GM21786 (cell line): ENCODE measurements around the gene VEZF1.

Source experiments
- ATAC-seq: cut with Tn5 transposase; IDR thresholded peaks from one replicate; pipeline ENCODE4 v1.9.1; 2021; ENCODE audit not compliant: unreplicated experiment

Gene VEZF1

GRCh38 chr17:57953219-57953618 lies 34.8 kb downstream of the VEZF1 start:
- ATAC-seq = no peak

- ATAC-seq = no peak
Measured at GRCh38 chr17:57949649-57950048, 38.4 kb downstream of the VEZF1 start.

DNA sequence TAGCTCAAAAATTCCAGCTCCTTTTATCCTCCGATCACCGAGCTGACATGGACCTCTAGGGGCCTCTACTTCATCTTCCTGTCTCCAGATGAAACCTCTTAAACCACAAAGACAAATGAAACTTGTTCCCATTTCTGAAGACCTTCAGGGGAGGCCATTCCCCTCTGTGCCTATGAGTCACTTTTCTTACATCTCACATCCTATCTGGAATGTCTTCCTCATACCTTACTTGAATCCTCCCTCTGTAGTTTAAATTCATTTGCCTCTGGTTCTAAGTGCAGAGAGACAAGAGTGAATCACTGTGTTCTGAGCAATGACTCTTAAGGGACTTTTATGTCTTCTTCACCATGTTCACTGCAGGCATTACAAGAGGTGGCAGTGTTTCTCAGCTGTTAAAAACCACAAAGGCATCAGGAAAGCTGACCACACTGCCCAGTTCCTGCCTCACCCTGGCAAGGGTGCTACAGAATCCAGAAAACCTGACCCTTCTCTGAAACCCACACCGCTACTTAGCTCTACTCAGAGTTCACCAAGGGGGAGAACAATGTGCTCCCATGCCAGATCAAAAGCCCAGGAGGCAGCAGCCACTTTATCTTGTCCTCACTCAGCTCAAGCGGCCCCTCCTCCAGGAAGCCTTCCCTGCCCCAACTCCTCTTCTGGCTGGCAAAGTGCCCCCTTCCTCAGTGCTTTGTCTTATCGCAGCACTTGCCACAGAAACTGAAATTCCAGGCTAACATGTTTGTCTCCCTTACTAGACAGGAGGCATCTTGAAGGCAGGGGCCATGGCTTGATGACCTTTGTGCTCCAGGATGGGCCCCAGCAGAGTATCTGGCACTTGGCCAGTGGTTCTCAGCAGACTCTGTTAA lies 39.3 kb downstream of the VEZF1 start:
- no peak for ATAC-seq

DNA sequence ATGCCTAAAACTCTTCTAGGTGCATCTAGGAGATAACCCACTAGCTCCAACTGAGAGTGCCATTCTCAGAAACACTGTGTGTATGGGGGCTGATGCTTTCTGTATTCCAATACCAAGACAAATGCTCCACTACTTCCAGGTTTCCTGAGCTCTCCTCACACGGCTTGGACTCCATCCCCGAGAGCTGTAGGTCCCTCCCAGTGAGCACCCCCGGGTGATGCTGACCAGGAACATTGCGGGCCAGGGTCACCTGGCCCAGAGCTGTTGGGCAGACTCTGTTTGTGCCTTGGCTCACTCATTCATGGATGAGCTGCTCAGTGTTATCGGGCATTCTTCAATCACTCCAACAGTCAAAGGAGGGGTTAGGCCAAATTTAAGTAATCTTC lies 39.9 kb downstream of the VEZF1 start:
- no peak for ATAC-seq

GRCh38 chr17:57947369-57947768 lies 40.7 kb downstream of the VEZF1 start:
- ATAC-seq = no peak

DNA sequence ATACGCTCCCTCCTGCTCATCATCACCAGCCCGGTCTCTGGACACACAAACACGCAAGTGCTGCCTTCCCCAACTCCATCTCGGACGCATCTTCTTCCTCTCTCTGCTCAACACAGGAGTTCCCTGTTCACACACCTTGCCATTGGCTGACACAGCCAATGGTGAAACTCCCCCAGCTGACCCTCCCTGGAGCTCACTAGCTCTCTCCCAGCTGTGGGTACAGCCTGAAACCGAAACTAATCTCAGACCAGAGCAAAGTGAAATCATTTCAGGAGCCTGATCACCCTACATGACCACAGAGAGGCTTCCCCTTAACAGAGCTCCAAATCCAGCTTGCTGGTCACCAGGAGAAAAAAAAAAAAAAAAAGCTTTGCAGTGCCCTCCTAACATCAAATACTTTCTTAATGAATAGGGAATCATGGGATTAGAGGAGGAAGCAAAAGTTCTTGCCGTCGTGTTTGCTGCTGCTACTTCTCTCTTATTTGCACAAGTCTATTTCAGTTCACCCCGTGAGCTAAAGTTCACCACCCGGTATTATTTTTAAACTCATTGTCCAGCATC lies 41.2 kb downstream of the VEZF1 start:
- ATAC-seq = peak; percentile 79

DNA sequence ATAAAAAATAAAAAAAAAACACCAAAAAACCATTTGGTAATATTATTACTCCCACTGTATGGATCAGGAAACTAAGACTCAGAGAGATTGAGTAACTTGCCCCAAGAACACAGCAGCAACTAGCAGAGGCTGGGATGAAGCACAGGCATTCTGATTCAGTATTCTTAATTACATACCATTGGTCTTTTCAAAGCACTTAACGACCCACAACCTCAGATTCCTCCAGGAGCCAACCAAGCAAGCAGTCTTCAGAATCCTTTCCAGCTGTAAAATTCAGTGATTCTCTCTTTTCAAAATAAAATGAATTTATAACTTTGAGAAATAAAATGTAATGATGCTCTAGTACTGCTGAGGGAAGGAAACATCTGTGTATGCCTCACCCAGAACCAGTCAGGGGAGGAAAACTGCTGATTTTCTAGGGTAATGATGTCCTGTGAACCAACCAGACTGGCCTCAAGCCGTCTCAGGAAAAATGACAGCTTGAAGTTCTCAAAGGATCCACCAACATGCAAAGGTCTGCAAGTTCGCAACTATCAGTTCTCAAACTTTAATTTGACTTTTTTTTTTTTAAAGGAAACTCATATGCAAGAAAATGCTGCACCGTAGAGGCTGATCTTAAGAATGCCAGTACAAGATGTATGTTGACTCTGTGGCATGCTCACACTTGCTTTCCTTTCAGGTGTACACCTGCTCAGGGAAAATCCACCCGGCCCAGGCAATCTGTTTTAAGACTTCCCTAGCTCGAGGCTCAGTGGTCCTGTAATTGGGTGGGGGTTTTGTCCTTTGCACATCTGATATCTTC lies 41.9 kb downstream of the VEZF1 start:
- ATAC-seq = peak; percentile 14

DNA sequence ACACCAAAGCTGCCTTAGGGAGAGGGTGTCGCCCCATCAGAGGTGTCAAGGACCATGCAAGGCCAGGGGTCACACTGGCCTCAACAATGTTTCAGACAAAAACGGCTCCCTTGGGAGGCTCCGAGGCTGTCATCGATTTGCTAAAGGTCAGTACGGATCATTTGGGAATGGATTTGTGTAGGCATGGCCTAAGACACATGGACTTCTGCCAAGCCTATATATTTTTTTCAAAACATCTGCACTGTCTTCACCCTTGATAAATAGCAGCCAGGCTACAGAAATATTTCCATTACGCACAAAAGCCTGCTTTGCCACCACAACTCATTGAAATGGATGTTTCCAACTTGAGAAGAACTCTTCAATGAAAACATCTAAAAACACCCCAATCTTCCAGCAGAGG lies 43.1 kb downstream of the VEZF1 start:
- ATAC-seq = no peak

DNA sequence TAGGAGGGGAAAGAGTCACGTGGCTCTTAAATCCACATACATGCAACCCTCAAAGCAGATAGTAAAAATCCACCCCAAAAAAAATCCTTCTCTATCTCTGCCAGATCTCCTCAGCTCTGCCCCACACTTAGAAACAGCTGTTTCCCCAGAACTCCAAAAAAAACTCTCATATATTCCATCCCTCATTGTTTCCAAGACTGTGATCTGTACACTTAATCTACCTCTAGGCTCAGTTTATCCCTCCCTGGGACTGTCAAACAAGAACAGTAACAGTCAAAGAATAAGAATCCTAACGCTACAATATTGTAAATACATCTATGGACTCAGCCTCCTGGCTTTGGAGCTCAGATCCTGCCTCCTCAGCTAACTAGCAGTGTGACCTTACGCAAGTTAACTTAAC lies 44.4 kb downstream of the VEZF1 start:
- no peak for ATAC-seq

DNA sequence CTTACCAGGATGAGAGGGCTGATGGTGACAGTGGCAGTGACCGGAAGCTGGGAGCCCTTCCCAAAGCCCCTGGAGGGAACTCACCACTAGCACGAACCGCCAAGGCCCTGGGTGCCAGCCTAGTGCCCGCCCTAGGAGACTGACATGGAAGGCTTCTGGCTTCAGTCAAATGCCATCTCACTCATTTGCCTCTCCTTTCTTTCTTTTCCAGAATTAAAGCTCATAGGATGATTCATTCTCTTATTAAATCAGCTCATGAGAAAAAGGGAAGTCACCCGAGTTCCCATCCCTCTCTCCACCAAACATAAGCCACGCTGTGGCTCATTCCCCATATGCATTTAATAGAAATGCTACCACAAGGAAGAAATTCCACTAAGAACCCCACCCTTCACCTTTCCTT lies 44.9 kb downstream of the VEZF1 start:
- no peak for ATAC-seq

GRCh38 chr17:57941384-57942370 lies 46.4 kb downstream of the VEZF1 start:
- no peak for ATAC-seq

GRCh38 chr17:57940653-57941329 lies 47.3 kb downstream of the VEZF1 start:
- no peak for ATAC-seq

DNA sequence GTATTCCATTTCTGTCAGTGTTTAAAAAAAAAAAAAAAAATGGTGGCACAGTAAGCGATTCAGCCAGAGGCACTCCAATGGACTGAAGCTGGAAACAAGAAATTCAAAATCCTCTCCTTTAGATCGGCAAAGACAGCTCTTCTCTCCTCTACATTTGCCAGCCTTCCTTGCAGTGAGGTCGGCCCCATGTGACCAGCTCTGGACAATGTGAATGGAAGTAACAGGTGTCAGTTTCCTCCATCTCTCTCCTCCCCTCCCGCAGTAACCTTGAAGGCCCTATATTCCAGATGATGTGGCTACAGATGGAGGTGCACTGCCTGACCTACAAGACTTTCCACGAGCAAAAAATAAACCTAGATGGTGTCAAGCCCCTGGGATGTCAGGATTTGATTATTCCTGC lies 47.8 kb downstream of the VEZF1 start:
- ATAC-seq = no peak

DNA sequence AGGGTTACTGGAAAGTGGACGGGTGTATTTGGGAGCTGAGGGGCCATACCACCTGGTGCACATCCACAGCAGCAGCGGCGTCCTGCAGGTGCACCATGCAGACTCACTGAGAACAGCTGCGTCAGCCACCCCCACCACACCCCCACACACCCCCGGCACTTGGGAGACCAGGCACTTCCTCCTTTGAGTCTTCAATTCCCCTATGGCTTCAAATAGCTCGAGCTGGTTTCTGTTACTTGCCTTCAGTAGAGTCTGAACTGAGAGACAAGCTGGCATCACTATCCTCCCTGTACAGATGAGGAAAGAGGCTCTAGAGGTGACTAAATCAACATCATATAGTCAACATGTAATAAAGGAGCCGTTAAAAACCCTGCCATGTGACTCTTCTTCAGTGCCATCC lies 48.3 kb downstream of the VEZF1 start:
- ATAC-seq = peak; percentile 68

DNA sequence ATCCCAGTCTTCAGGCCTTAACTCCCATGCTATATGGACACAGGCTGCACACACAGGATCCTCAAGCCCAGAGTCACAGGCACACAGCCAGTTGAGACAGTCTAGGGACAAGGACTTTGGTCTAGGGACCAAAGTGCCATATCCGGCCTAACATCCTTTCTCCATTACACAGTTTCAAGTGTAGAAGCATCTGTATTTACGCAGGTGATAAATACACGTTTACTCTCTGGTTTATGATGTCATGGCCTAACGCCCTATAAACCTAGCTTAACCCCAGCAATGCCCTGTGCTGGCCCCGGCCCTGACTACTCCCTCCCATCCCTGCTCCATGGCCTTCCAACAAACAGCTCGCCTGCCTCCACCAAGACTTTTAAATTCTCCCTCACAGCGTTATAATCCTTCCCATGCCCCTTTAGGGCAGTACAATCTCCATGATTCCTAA lies 50.0 kb downstream of the VEZF1 start:
- ATAC-seq = no peak

DNA sequence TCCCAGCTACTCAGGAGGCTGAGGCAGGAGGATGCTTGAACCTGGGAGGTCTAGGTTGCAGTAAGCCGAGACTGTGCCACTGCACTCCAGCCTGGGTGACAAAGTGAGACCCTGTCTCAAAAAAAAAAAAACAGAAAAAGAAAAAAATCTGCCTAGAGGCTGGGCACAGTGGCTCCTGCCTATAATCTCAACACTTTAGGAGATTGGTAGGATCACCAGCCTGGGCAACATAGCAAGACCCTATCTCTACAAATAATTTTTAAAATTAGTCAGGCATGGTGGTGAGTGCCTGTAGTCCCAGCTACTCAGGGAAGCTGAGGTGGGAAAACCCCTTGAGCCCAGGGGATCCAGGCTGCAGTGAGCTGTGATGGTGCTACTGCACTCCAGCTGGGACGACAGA lies 50.6 kb downstream of the VEZF1 start:
- no peak for ATAC-seq

- ATAC-seq = no peak
Measured at GRCh38 chr17:57935833-57936807, 51.9 kb downstream of the VEZF1 start.

GRCh38 chr17:57931488-57932137 lies 56.4 kb downstream of the VEZF1 start:
- ATAC-seq = no peak
